GM19328 (cell line): Measurements from ENCODE around the gene MS4A18.

Source experiments
- ATAC-seq: cut with Tn5 transposase; IDR thresholded peaks from one replicate; pipeline ENCODE4 v1.9.1; 2021; ENCODE audit warnings: mild to moderate bottlenecking, moderate library complexity; ENCODE audit not compliant: unreplicated experiment

Gene MS4A18

DNA sequence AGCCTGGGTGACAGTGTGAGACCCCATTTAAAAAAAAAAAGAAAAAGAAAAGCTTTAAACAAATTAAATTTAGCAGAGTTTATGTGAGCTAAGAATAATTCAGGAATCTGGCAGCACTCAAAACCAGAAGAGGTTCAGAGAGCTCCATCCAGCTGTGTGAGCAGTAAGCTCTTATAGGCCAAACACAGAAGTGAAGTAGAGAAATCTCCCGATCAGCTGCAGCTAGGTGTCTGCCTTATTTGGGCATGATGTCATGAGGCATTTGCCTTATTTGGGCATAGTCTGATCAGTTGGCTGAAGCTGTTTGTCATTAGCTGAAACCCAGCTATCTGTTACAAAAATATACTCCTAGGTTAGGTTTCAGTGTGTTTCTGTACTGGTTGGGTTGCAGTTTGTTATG lies 40.4 kb downstream of the MS4A18 start:
- peak; percentile 39 for ATAC-seq

DNA sequence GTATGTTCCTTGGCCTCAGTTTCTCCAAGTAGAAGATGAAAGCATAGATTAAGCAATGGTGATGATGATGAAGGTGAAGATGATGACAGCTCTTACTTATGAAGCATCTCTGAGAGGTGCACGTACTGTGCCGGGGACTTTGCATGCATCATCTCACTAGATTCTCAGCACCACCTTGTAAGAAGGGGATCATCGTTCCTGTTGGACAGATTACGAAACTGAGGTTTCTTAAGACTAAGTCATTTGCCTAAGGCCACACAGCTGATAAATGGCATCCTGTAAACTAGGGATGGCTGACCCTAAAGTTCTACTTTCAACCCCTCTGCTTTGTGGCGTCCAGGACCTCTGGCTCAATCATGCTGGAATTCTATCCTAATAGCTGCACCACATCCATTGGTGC lies 40.8 kb downstream of the MS4A18 start:
- no peak for ATAC-seq

DNA sequence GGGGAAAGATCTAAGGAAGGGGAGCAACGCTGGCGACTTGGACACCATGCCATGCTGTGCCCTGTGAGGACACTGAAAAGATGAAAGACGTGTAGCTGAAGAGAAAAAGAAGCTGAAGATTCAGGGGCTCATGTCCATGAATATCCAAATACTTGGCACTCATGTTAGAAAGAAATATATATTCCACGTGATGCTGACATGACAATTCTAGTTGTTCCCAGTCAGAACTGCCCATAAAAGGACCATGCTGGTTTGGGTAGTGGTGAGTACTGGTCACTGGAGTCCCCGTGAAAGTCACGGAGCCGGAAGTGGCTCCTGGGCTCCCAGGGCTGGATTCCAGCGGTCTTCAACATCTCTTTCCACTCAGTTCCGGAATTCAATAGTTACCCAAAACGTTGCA lies 42.0 kb downstream of the MS4A18 start:
- no peak for ATAC-seq

DNA sequence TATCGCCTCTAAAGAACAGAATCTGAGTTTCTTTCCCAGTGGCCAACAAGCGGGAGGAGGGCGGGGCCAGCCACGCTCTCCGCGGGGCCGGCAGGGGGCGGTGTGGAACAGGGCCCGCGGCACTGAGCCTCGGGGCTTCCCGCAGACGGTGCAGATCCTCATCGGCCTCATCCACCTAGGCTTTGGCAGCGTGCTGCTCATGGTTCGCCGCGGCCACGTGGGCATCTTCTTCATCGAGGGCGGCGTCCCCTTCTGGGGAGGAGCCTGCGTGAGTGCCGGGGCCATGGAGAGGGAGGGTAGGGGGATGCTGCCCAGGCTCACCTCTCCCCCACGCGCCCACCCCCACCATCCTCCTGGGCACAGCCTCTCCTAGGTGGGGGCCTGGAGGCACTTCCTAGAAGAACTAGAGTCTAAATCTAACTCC lies 42.9 kb downstream of the MS4A18 start:
- no peak for ATAC-seq

DNA sequence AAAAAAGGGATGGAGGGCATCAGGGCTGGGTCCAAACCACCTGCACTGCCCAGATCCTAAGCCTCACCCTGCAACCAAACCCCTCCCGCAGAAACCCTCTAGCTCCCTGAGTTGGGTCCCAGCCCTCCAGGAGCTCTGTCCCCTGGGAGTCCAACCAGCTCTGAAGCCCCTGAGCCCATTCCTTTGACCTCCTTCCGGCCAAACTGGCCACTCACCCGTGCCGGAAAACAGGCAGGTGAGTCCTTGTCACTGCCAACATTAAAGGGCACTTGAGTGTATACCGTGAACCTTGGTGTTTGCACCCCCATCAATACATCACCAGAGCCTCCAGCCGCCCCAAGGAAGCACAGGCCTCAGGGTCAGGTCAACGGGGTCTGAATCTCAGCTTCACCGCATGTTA lies 43.7 kb downstream of the MS4A18 start:
- no peak for ATAC-seq

DNA sequence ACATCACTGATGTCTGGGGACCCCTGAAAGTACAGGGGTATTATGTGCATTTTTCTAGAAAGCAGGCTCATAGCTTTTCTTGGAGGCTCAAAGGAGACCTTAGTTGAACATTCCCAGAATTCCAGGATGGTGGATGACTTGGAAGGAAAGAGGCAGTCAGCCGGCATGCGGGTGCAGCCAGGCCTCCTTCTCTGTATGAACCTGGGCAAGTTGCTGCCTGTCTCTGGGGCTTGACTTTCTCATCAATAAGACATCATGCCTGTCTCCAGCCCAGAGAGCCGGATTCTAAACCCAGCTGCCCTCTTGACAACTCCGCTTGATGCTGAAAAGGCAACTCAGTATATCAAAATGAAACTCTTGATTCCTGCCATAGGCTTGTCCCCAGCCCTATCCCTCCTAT lies 44.8 kb downstream of the MS4A18 start:
- ATAC-seq: no peak

DNA sequence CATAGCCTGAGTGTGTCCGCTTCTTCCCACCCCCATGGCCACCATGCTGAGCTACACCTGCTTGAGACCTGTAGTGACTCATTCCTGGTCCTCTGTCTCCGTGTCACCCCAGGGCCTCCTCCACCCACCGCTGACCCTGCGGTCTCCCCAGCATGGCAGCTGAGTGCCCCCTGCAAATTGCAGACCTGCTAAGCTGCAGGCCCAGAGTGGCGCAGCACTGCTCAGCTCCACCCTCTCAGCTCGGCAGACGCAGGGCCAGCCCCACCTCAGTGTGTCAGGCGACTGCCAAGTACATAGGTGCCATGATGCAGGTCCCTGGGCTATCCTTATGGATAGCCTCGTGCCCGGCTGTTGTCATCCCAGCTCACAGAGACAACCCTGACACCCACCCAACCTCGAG lies 45.3 kb downstream of the MS4A18 start:
- ATAC-seq: no peak

DNA sequence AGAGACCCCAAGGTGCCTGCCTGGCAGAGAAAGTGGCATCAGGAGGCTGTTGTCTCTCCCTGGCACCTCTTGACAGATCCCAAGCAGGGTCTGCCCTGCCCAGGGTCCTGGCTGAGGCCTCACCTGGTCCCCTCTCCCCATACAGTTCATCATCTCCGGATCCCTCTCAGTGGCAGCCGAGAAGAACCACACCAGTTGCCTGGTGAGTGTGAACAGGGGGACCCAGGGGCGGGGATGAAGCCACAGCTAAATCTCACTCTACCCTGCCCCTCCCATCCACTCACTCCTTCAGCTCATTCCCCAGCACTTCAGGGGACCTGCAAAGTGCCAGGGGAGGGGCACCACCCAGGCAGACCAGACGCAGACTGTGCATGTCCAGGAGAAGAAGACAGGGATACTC lies 46.6 kb downstream of the MS4A18 start:
- no peak for ATAC-seq

DNA sequence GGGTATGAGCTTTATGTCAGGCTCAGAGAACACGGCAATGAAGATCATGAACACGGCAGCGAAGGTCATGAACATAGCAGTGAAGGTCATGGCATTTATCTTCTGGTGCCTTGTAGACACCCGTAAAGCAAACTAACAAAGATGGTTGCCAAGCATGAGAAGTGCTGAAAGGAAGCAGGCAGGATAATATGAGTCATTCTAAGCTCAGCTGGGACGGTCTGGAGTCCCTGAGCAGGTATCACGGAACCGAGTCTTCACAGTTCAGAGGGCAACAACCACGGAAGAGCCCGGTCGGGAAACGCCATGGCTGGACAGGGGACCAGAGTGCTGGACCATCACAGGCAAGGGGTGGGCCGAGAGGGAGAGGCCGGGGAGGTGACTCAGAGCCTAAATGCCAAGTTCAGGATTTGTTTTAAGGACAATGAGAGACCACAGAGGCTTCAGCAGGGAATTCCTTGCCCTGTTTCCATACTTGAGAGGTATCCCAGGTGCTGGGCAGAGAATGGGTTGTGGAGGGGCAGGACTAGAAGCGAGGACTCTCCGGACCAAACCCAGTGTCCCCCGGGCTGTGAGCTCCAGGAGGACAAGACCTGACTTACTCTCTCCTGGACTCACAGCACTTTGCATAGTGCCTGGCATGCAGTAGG lies 47.5 kb downstream of the MS4A18 start:
- ATAC-seq: no peak

DNA sequence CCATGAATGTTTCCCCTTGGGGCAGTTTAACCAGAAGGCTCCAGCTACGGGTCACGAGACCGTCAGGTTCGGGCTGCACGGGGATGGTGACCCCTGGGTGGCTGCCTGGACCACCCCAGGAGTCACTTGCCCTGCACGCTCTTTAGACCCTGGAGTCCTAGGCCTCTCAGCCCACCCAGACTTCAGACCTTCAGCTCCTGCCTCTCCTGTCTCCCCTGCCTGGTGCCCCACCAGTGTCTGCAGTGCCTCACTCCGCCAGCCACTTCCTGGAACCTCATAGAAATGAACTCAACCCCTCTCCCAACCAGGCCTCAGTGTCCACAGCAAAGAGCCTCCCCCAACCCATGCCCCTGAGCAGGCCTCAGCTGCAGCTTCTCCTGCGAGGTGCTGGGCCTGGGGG lies 48.1 kb downstream of the MS4A18 start:
- ATAC-seq: no peak

DNA sequence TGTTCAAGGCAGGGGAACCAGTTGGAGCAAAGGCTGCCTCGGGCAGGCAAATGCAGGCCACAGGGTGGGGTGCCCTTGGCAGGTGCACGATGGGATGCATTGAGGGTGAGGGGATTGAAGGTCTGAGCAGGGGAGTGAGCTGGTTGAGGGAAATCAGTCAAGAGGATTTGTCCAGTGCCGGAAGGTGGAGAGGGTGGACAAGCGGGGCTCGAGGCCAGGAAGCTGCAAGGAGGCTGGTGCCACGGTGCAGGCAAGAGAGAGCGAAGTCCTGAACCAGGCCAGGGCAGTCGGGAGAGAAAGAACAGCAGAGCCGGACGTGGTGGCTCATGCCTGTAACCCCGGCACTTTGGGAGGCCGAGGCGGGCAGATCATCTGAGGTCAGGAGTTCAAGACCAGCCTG lies 50.2 kb downstream of the MS4A18 start:
- no peak for ATAC-seq

DNA sequence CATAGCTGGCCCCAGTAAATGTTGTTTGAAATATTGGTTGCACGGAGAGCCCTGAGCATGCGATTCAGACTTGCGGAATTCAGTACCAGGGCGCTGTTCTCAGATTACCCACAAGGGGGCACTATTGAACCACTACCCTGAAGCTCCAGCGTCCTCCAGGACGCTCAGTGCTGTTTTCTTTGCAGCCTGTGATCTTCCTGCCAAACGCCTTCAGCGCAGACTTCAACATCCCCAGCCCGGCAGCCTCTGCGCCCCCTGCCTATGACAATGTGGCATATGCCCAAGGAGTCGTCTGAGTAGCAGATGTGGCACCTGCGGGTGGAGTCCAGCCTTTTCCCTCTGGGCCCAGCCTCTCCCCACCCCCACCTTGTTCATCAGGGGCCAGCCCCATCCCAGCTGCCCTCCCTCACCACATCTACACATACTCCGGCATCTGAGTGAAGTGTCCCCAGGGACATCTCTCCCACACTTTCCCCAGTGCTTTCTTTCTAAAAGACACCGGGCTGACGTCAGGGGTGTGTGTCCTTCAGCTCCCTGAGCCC lies 51.0 kb downstream of the MS4A18 start:
- peak; percentile 66 for ATAC-seq

DNA sequence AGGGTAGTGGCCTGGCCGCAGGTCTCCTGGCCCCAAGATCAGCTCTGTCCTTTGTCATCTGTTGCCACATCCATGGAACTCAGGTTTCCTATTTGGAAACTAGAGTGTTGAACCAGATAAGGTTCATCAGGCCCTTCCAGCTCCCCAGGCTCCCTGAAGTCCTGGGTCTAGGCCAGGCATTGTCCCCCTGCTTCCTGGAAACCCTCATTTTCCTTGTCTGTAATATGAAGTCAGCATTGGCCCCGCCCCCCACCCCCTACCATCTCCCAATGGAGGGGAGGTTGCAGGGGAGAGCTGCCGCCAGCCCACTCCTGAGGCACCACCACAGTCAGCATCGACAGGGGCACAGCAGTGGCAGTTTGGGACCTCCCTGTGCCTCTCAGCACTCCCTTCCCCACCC lies 51.6 kb downstream of the MS4A18 start:
- ATAC-seq: no peak

DNA sequence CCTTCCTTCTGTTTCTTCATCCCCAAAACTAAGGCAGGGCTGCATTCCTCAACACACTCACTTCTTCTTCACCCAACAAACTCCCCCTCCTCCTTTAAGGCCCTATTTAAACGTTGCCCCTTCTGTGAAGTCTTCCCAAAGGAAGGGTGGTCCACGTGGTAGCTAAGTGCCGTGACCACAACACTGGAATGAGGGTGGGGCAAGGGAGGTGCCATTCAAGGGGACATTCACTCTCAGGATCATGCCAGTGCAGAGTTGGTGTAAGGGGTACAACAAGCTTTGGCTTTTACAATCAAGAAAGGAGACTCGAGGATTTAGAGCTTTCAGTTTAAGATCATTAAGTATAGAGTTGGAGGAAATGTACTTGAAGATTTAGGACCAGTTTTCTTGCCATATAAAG lies 52.6 kb downstream of the MS4A18 start:
- no peak for ATAC-seq

DNA sequence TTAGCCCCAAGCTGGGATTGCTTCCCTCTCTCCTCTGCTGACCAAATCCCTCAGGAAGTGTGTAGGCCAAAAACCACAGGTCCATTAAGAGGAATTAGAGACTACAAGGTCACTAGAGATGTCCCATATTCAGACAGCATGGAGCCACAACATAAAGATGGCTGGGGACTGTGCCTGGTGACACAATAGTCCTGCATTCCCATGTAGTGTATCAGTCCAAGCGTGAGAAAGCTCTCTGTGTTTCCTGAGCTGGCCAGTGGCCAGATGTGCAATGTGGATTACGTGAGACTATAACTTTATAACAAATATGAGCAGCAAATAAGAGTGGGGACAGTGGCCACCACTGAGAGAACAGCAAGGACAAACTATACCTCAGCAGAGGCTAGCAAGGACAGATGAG lies 53.1 kb downstream of the MS4A18 start:
- no peak for ATAC-seq

DNA sequence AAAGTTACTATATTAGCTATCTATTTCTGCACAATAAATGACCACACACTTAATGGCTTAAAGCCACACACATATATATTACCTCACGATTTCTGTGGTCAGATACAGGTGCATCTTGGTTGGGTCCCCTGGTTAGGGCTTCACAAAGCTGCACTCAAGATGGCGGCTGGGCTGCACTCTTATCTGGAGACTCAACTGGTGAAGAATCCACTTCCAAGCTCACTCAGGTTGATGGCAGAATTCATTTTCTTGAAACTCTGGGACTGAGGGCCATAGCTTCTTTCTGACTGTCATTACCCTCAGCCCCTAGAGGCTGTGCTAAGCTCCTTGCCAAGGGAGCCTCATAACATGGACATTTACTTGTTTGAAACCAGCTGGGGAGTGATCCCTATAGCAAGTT lies 55.5 kb downstream of the MS4A18 start:
- ATAC-seq: no peak

DNA sequence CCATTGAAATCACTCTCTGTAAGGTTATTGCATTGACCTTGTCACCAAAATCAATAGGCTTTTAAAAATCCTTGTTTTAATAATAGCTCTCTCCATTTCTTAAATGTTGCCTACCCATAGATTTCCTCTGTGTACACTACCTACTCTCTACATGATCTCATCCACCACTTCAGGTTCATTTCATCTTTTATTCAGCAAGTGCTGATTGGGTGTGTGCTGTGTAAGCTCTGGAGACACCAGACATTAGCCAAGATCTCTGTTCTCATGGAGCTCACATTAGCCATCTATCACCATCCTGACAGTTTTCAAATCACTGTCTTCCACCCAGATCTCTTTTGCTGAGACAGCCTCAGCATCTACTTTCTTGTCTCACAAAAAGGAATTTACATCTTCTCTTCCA lies 56.3 kb downstream of the MS4A18 start:
- ATAC-seq: no peak

DNA sequence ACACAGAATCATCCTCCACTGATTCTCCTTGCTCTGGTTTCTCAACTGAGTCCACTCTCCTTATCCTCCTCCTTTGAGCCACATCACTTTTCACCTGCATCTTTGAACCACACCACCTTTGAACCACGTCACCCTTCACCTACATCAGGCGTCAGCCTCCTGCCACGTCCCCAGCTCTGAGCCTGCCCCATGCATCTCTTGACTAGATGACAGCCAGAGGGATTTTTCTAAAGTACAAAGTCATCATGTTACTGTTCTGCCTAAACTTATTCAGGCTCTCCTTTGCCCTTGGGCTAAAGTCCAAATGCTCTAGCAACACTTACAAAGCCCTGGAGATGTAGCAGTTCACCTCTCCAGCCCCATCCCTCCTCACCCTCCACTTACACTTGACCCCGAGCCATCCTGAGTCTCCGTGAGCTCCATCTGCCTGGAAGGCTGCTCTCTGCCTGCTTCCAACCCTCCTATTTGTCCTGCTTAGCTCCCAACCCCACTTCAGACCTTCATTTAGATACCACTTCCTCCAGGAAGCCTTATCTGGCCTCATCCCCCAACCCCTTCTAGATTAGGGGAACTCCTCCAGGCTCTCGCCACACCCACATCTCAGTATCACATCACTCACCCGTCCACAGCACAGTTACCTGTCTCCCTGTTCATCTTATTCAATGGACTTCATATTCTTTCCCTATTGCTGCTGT lies 56.9 kb downstream of the MS4A18 start:
- no peak for ATAC-seq

DNA sequence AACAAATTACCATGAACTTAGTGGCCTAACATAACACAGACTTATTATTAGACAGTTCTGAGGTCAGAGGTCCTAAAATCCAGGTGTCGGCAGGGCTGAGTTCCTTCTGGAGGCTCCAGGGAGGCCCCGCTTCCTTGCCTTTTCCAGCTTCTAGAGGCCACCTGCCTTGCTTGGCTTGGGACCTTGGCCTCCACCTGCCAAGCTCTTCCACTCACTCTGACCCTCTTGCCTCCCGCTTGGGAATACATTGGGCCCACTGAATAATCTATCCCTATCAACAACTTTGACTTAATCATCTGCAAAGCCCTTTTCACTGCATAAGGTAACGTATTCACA lies 57.4 kb downstream of the MS4A18 start:
- ATAC-seq: no peak

DNA sequence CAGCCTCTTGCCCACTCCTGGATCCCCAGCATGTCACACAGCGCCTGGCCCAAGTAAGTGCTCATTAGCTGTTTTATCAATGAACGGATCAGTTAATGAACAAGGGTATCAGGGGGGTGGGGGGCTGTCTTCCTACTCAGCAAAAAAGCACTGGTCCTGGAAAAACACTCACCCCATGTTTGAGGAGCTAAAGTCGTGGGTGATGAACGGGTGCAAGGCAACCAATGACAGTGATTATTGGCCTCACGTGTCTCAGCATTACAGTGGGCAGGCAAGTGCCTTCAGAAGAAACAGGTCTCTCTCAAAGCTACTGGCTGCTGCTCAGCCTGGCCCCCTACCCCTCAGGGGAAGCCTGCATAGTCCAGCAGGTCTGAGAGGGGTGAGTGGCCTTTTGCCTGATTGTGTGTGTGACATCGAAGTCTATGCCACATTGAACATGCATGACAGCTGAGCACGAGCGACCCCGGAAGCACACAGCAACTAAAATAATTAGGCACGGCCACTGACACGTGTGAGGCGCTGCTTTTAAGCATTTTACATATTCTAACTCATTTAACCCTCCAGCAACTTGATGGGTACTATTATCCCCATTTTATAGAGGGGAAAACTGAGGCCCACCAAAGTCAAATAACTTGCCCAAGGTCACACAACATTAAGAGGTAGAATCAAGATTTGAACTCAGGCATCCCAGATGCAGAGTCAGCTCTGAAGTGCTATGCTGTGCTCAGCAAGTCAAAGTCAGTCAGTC lies 58.0 kb downstream of the MS4A18 start:
- no peak for ATAC-seq

DNA sequence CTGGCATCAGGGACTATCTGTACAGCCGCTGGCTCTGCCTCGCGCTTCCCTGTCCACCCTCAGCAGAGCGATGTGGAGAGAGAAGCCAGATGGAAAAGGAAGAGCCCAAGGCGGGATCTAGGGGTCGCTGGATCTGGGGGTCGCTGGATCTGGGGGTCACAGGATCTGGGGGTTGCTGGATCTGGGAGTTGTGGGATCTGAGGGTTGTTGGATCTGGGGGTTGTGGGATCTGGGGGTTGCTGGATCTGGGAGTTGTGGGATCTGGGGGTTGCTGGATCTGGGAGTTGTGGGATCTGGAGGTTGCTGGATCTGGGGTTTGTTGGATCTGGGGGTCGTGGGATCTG lies 58.6 kb downstream of the MS4A18 start:
- ATAC-seq: no peak

DNA sequence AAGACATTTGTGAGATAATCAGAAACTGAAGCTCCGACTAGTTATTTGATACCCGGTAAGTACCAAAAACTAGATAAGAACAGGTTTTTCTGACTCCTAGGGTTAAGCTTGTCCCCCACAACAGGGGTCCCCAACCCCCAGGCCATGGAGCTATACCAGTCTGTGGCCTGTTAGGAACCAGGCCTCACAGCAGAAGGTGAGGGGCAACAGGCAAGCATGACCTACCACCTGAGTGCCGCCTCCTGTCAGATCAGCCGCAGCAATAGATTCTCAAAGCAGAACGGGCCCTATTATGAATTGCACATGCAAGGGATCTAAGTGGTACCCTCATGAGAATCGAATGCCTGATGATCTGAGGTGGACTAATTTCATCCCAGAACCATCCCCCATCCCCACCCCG lies 59.4 kb downstream of the MS4A18 start:
- no peak for ATAC-seq
